Chondrocyte (in vitro differentiated cells): ENCODE data around the gene AFF3. TPM values are rescaled to one million over a fixed set of nuclear protein-coding genes. Genes with fewer than 3 reads are reported as not detected.

Source experiments
- DNase-seq: peaks from one replicate; pipeline ENCODE4 v3.0.0; 2021; ENCODE audit warnings: mixed read lengths, low spot score
- H3K27ac Mint-ChIP-seq: one replicate; pipeline ENCODE4 v1.8.0; 2021; ENCODE audit warnings: mild to moderate bottlenecking, moderate library complexity, mixed read lengths; ENCODE audit not compliant: unreplicated experiment
- H3K27me3 Mint-ChIP-seq: 2 replicates; pipeline ENCODE4 v1.8.0; 2021; ENCODE audit warnings: low read depth, mixed read lengths
- H3K36me3 Mint-ChIP-seq: 2 replicates; pipeline ENCODE4 v1.8.0; 2021; ENCODE audit warnings: low read depth, mixed read lengths
- H3K4me1 Mint-ChIP-seq: 2 replicates; pipeline ENCODE4 v1.8.0; 2021; ENCODE audit warnings: low read depth, mild to moderate bottlenecking, mixed read lengths
- H3K4me3 Mint-ChIP-seq: one replicate; pipeline ENCODE4 v1.8.0; 2021; ENCODE audit warnings: mild to moderate bottlenecking, moderate library complexity, mixed read lengths; ENCODE audit not compliant: unreplicated experiment
- H3K9me3 Mint-ChIP-seq: 2 replicates; pipeline ENCODE4 v1.8.0; 2021; ENCODE audit warnings: low read depth, mixed read lengths
- total RNA-seq: library from RNA; stranded (reverse); gene quantifications from 3 replicates; pipeline ENCODE4 v1.2.1, GENCODE V29; 2021
- TF ChIP-seq, protein P1 (sequence below): fragments of 200-600 bp; sonication (generic); IDR thresholded peaks from 2 replicates; pipeline ENCODE4 v1.5.0; 2021; ENCODE audit warnings: antibody characterized with exemption, mild to moderate bottlenecking, moderate library complexity

Gene AFF3
- total RNA-seq, 1 donor from 2014 or later, result 127 TPM

- Mint-ChIP-seq H3K27ac (no peak overlapping the region), H3K4me3 (no peak overlapping the region), H3K4me1 (peaks cover 54% of the 10 kb centered on the region), H3K9me3 (no peaks in the 10 kb centered on the region), H3K36me3 (peaks cover 5% of the 10 kb centered on the region), H3K27me3 (no peaks in the 10 kb centered on the region)
- DNase-seq, result no peak
- TF ChIP-seq, protein P1, sequence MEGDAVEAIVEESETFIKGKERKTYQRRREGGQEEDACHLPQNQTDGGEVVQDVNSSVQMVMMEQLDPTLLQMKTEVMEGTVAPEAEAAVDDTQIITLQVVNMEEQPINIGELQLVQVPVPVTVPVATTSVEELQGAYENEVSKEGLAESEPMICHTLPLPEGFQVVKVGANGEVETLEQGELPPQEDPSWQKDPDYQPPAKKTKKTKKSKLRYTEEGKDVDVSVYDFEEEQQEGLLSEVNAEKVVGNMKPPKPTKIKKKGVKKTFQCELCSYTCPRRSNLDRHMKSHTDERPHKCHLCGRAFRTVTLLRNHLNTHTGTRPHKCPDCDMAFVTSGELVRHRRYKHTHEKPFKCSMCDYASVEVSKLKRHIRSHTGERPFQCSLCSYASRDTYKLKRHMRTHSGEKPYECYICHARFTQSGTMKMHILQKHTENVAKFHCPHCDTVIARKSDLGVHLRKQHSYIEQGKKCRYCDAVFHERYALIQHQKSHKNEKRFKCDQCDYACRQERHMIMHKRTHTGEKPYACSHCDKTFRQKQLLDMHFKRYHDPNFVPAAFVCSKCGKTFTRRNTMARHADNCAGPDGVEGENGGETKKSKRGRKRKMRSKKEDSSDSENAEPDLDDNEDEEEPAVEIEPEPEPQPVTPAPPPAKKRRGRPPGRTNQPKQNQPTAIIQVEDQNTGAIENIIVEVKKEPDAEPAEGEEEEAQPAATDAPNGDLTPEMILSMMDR, result no peak
These were observed 256.0 kb downstream of the AFF3 start for GRCh38 chr2:99886418-99886817.

GRCh38 chr2:99883358-99883757, 259.0 kb downstream of the AFF3 start:
- peak overlapping the region; percentile 21 for H3K4me3 Mint-ChIP-seq
- TF ChIP-seq, protein P1, result no peak
- no peaks in the 10 kb centered on the region for H3K36me3 Mint-ChIP-seq
- H3K27me3 Mint-ChIP-seq, result no peaks in the 10 kb centered on the region
- peak overlapping the region; percentile 92 for H3K27ac Mint-ChIP-seq
- DNase-seq, result no peak
- no peaks in the 10 kb centered on the region for H3K9me3 Mint-ChIP-seq
- peaks cover 76% of the 10 kb centered on the region for H3K4me1 Mint-ChIP-seq

GRCh38 chr2:99881901-99882591, 260.3 kb downstream of the AFF3 start:
- no peak for DNase-seq
- H3K4me1 Mint-ChIP-seq, result peaks cover 87% of the 10 kb centered on the region
- peak overlapping the region; percentile 13 for H3K4me3 Mint-ChIP-seq
- H3K27me3 Mint-ChIP-seq, result no peaks in the 10 kb centered on the region
- no peaks in the 10 kb centered on the region for H3K9me3 Mint-ChIP-seq
- H3K36me3 Mint-ChIP-seq, result no peaks in the 10 kb centered on the region
- TF ChIP-seq, protein P1, result no peak
- peak overlapping the region; percentile 92 for H3K27ac Mint-ChIP-seq

DNA sequence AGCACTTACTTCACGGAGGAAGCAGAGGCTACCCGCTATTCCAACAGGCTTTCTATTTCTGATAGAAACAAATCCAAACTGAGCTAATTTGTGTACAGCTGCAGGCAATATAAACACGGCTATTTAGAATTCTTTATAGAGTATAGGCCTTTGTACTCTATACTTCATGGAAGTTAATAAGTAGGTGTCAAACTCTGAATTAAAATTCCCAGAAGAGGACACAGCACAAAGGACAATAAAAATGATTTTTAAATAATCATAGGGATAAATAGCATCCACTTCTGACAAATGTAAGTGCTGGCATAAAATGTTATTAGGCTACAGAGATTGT, 261.5 kb downstream of the AFF3 start:
- H3K4me1 Mint-ChIP-seq, result peaks cover 93% of the 10 kb centered on the region
- H3K4me3 Mint-ChIP-seq, result peak overlapping the region; percentile 38
- H3K27ac Mint-ChIP-seq, result peak overlapping the region; percentile 92

DNA sequence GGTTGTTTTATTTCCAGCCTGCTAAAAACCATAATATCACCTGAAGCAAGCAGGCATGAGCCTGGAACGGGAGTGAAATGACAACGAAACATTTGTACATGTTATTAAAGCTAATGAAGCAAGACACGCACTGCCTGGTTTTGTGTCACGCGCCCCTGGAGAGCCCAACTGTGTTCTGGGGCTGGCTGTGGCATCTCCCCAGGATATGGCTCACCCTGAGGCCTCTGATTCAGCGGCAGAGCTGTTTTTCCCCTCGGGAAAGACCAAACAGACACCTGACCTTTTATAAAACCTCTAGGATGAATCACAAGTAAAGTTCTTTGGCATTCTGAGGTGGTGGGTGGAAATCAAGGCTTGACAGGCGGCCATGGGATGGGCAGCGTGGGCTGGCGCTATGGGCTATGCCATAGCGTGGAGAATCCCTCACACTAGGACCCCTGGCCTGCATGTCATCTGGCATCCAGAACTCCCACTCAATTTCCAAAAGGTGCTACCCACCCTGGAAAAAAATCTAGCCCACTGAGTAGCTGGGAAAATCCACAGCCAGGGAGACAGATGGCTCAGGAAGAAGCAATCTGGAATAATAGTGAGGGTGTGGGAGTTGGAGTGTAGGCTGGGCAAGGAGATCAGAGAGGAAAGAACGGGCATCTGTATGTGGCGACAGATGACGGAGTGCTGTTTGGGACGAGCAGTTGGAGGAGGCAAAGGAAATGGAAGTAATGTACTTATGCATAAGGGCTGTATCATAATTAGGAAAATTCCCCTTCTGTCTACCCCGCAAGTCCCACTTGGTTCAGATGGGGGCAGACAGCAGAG, 262.0 kb downstream of the AFF3 start:
- Mint-ChIP-seq H3K36me3 (no peaks in the 10 kb centered on the region), H3K27me3 (no peaks in the 10 kb centered on the region), H3K4me1 (peaks cover 96% of the 10 kb centered on the region), H3K27ac (peak overlapping the region; percentile 92), H3K9me3 (no peaks in the 10 kb centered on the region), H3K4me3 (peak overlapping the region; percentile 38)
- no peak for DNase-seq
- TF ChIP-seq, protein P1, result no peak

More for the DNA sequence above, 261.5 kb downstream of the AFF3 start:
- H3K9me3 Mint-ChIP-seq, result no peaks in the 10 kb centered on the region
- no peak for DNase-seq
- no peaks in the 10 kb centered on the region for H3K27me3 Mint-ChIP-seq
- H3K36me3 Mint-ChIP-seq, result no peaks in the 10 kb centered on the region
- TF ChIP-seq, protein P1, result no peak
